ENCODE results near the gene CABP2. TPM values are rescaled to one million over a fixed set of nuclear protein-coding genes. Genes with fewer than 3 reads are reported as not detected.

CABP2 gene
- total and polyA plus RNA-seq, 4 donors: not detected

- H3K27ac ChIP-seq (ENCODE audit: low read depth in 1 of 2, low read length in 2 of 2): no peak overlapping the region
- no peak overlapping the region for H3K4me3 ChIP-seq (ENCODE audit: low read depth in 1 of 3, low read length in 3 of 3)
- no peaks in the 10 kb centered on the region for H3K36me3 ChIP-seq (ENCODE audit: control insufficient read depth in 4 of 4, insufficient read depth in 3 of 4, low read depth in 1 of 4, low read length in 3 of 4)
- no peak overlapping the region for H3K9ac ChIP-seq (ENCODE audit: low read depth in 1 of 2, low read length in 2 of 2)
- DNase-seq (ENCODE audit: low spot score): no peak
- TF ChIP-seq RXRA (IDR thresholded peaks at IDR 0.05) (no peak), CTCF (IDR thresholded peaks at IDR 0.05; ENCODE audit: low read depth, low read length, missing input control) (no peak)
- H3K4me1 ChIP-seq (ENCODE audit: control insufficient read depth in 4 of 4, insufficient read depth in 4 of 4, low read length in 3 of 4): peaks cover under 1 to 3% (median under 1%) of the 10 kb centered on the region in 4 donors
- no peaks in the 10 kb centered on the region for H3K9me3 ChIP-seq (ENCODE audit: control insufficient read depth in 4 of 4, low read length in 3 of 4)
- 87% methylated on average over 4 of the region's 4 CpGs for WGBS
- no peaks in the 10 kb centered on the region for H3K27me3 ChIP-seq (ENCODE audit: control insufficient read depth in 4 of 4, insufficient read depth in 4 of 4, low read length in 3 of 4)
Observed at GRCh38 chr11:67539550-67539949, 16.3 kb upstream of the CABP2 start.

GRCh38 chr11:67538823-67539505 is 15.7 kb upstream of the CABP2 start:
- no peak overlapping the region for H3K4me3 ChIP-seq (ENCODE audit: low read depth in 1 of 3, low read length in 3 of 3)
- TF ChIP-seq GABPA (IDR thresholded peaks at IDR 0.05 in 1 of 2, conservative IDR thresholded peaks at IDR 0.05 in 1 of 2): no peak
- TF ChIP-seq REST (IDR thresholded peaks at IDR 0.05): no peak
- TF ChIP-seq HNF4A (conservative IDR thresholded peaks at IDR 0.05): no peak
- TF ChIP-seq FOXA1 (IDR thresholded peaks at IDR 0.05): no peak
- TF ChIP-seq, protein P1, sequence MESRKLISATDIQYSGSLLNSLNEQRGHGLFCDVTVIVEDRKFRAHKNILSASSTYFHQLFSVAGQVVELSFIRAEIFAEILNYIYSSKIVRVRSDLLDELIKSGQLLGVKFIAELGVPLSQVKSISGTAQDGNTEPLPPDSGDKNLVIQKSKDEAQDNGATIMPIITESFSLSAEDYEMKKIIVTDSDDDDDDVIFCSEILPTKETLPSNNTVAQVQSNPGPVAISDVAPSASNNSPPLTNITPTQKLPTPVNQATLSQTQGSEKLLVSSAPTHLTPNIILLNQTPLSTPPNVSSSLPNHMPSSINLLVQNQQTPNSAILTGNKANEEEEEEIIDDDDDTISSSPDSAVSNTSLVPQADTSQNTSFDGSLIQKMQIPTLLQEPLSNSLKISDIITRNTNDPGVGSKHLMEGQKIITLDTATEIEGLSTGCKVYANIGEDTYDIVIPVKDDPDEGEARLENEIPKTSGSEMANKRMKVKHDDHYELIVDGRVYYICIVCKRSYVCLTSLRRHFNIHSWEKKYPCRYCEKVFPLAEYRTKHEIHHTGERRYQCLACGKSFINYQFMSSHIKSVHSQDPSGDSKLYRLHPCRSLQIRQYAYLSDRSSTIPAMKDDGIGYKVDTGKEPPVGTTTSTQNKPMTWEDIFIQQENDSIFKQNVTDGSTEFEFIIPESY (IDR thresholded peaks at IDR 0.05): no peak
- TF ChIP-seq ATF3 (IDR thresholded peaks at IDR 0.05): no peak
- no peak for TF ChIP-seq JUND (IDR thresholded peaks at IDR 0.05)
- TF ChIP-seq RAD21 (IDR thresholded peaks at IDR 0.05): no peak
- no peak for TF ChIP-seq CTCF (IDR thresholded peaks at IDR 0.05; ENCODE audit: low read depth, low read length, missing input control)
- no peak for TF ChIP-seq YY1 (IDR thresholded peaks at IDR 0.05)
- TF ChIP-seq RXRA (IDR thresholded peaks at IDR 0.05): no peak
- TF ChIP-seq, protein P2, sequence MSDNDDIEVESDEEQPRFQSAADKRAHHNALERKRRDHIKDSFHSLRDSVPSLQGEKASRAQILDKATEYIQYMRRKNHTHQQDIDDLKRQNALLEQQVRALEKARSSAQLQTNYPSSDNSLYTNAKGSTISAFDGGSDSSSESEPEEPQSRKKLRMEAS (IDR thresholded peaks at IDR 0.05): no peak
- TF ChIP-seq FOXA2 (IDR thresholded peaks at IDR 0.05): no peak
- no peak for TF ChIP-seq SP1 (IDR thresholded peaks at IDR 0.05)
- no peaks in the 10 kb centered on the region for H3K9me3 ChIP-seq (ENCODE audit: control insufficient read depth in 4 of 4, low read length in 3 of 4)
- H3K4me1 ChIP-seq (ENCODE audit: control insufficient read depth in 4 of 4, insufficient read depth in 4 of 4, low read length in 3 of 4): no peaks in the 10 kb centered on the region
- H3K9ac ChIP-seq (ENCODE audit: low read depth in 1 of 2, low read length in 2 of 2): no peak overlapping the region
- 88% methylated on average over 10 of the region's 10 CpGs for WGBS
- H3K27me3 ChIP-seq (ENCODE audit: control insufficient read depth in 4 of 4, insufficient read depth in 4 of 4, low read length in 3 of 4): no peaks in the 10 kb centered on the region
- no peak overlapping the region for H3K27ac ChIP-seq (ENCODE audit: low read depth in 1 of 2, low read length in 2 of 2)
- no peaks in the 10 kb centered on the region for H3K36me3 ChIP-seq (ENCODE audit: control insufficient read depth in 4 of 4, insufficient read depth in 3 of 4, low read depth in 1 of 4, low read length in 3 of 4)
- DNase-seq (ENCODE audit: low spot score): no peak
